ENCODE results near the gene LTBP1.
"Not testable (repeated sequence)": the region's sequence is repeated elsewhere in the genome, so short reads cannot be mapped to it uniquely, and the experiment has no call there.

Gene LTBP1

GRCh38 chr2:32962690-32963089 is 15.9 kb downstream of the LTBP1 start:
- DNase-seq = no peak

- DNase-seq = no peak
These were observed 17.2 kb downstream of the LTBP1 start for GRCh38 chr2:32963941-32964340.

GRCh38 chr2:32965523-32966171 is 18.9 kb downstream of the LTBP1 start:
- DNase-seq = no peak

GRCh38 chr2:32969444-32970162 is 22.9 kb downstream of the LTBP1 start:
- DNase-seq = no peak

GRCh38 chr2:32973772-32974171 is 27.0 kb downstream of the LTBP1 start:
- not testable (repeated sequence) for DNase-seq

GRCh38 chr2:32976409-32977063 is 29.8 kb downstream of the LTBP1 start:
- no peak for DNase-seq

GRCh38 chr2:32977228-32977758 is 30.5 kb downstream of the LTBP1 start:
- DNase-seq = no peak

GRCh38 chr2:32981612-32982011 is 34.9 kb downstream of the LTBP1 start:
- DNase-seq = no peak

- DNase-seq = not testable (repeated sequence)
These were observed 36.6 kb downstream of the LTBP1 start for GRCh38 chr2:32983193-32983924.

- DNase-seq = no peak
These were observed 39.7 kb downstream of the LTBP1 start for GRCh38 chr2:32986480-32986879.

GRCh38 chr2:32988525-32988924 is 41.8 kb downstream of the LTBP1 start:
- no peak for DNase-seq

GRCh38 chr2:32990556-32990955 is 43.8 kb downstream of the LTBP1 start:
- DNase-seq = no peak

- DNase-seq = no peak
These were observed 44.5 kb downstream of the LTBP1 start for GRCh38 chr2:32991091-32991845.

GRCh38 chr2:32993005-32993539 is 46.3 kb downstream of the LTBP1 start:
- DNase-seq = no peak

GRCh38 chr2:32997705-32998104 is 51.0 kb downstream of the LTBP1 start:
- DNase-seq = no peak

- no peak for DNase-seq
These were observed 54.2 kb downstream of the LTBP1 start for GRCh38 chr2:33000986-33001385.

- DNase-seq = no peak
These were observed 55.1 kb downstream of the LTBP1 start for GRCh38 chr2:33001823-33002222.

- no peak for DNase-seq
These were observed 56.1 kb downstream of the LTBP1 start for GRCh38 chr2:33002863-33003262.

- DNase-seq = no peak
These were observed 58.3 kb downstream of the LTBP1 start for GRCh38 chr2:33005057-33005456.

- DNase-seq = no peak
These were observed 62.0 kb downstream of the LTBP1 start for GRCh38 chr2:33008716-33009115.

- DNase-seq = no peak
These were observed 62.5 kb downstream of the LTBP1 start for GRCh38 chr2:33009249-33009648.

GRCh38 chr2:33011373-33011772 is 64.6 kb downstream of the LTBP1 start:
- DNase-seq = no peak
